Measurements from ENCODE around the gene ELL2.
"Not testable (repeated sequence)": the region's sequence is repeated elsewhere in the genome, so short reads cannot be mapped to it uniquely, and the experiment has no call there.

ELL2 gene

GRCh38 chr5:95857185-95857945 is 104.3 kb downstream of the ELL2 start:
- TF ChIP-seq CTCF (IDR thresholded peaks at IDR 0.05), result no peak
- H3K27ac ChIP-seq, result no peak overlapping the region
- peaks cover 20 to 31% of the 10 kb centered on the region in 2 experiments for H3K4me1 ChIP-seq (ENCODE audit: control insufficient read depth in 1 of 2, insufficient read depth in 1 of 2, low read depth in 1 of 2, low read length in 1 of 2)

DNA sequence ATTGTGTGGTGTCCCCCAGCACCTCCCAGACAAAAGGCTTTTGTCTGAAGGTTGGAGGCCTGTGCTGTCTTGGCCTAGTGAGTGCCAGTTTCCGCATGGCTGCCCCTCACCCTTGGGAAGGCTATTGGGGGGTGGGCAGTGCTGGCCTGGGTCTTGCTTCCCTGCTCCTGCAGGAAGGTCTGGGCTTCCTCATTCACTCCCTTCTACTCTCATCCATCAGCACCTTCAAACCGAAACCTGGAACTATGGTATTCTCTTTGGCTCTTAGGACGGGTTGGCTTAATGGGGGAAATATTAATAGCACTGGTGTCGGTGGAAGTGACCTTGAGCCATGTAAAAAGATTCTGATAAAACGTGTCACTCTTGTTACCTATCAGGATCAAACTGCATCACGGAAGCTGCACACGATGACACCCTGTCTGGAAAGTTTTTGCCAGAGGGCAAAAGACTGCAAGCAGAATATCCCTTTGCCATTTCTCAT is 105.1 kb downstream of the ELL2 start:
- H3K27ac ChIP-seq, result no peak overlapping the region
- no peaks in the 10 kb centered on the region for H3K9me3 ChIP-seq
- peaks cover 17 to 23% of the 10 kb centered on the region in 2 experiments for H3K4me1 ChIP-seq (ENCODE audit: control insufficient read depth in 1 of 2, insufficient read depth in 1 of 2, low read depth in 1 of 2, low read length in 1 of 2)
- no peak for TF ChIP-seq CTCF (IDR thresholded peaks at IDR 0.05)
- no peaks in the 10 kb centered on the region for H3K36me3 ChIP-seq
- H3K27me3 ChIP-seq, result peaks cover 12% of the 10 kb centered on the region
- no peak overlapping the region for H3K4me3 ChIP-seq (ENCODE audit: low read depth in 1 of 2, low read length in 1 of 2)

More at GRCh38 chr5:95857185-95857945, 104.3 kb downstream of the ELL2 start:
- no peak overlapping the region for H3K4me3 ChIP-seq (ENCODE audit: low read depth in 1 of 2, low read length in 1 of 2)
- peaks cover 20% of the 10 kb centered on the region for H3K27me3 ChIP-seq
- H3K9me3 ChIP-seq, result no peaks in the 10 kb centered on the region
- no peaks in the 10 kb centered on the region for H3K36me3 ChIP-seq

GRCh38 chr5:95853490-95853889 is 108.2 kb downstream of the ELL2 start:
- no peak for TF ChIP-seq CTCF (IDR thresholded peaks at IDR 0.05)
- no peaks in the 10 kb centered on the region for H3K27me3 ChIP-seq
- H3K36me3 ChIP-seq, result no peaks in the 10 kb centered on the region
- H3K4me3 ChIP-seq (ENCODE audit: low read depth in 1 of 2, low read length in 1 of 2), result no peak overlapping the region
- no peak overlapping the region for H3K27ac ChIP-seq
- H3K9me3 ChIP-seq, result no peaks in the 10 kb centered on the region
- peaks cover 10 to 21% of the 10 kb centered on the region in 2 experiments for H3K4me1 ChIP-seq (ENCODE audit: control insufficient read depth in 1 of 2, insufficient read depth in 1 of 2, low read depth in 1 of 2, low read length in 1 of 2)

DNA sequence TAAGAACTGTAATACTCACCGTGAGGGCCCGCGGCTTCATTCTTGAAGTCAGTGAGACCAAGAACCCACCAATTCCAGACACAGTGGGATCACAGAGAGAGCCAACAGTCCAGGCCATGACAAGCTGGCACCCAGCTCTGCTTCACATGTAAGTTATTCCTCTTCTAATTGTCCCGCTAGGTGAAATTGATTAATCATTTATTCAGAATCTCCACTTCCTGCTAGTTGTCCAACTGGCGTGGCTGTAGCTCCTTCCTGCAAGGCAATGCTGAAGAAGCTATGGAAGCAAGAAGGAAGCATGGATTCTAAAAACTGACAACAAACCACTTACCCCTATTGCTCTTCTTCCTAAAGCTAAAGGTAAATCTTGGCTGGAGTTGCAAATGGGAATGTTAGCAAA is 109.1 kb downstream of the ELL2 start:
- H3K4me3 ChIP-seq (ENCODE audit: low read depth in 1 of 2, low read length in 1 of 2), result no peak overlapping the region
- H3K36me3 ChIP-seq, result no peaks in the 10 kb centered on the region
- H3K27ac ChIP-seq, result no peak overlapping the region
- H3K27me3 ChIP-seq, result no peaks in the 10 kb centered on the region
- peaks cover 7 to 11% of the 10 kb centered on the region in 2 experiments for H3K4me1 ChIP-seq (ENCODE audit: control insufficient read depth in 1 of 2, insufficient read depth in 1 of 2, low read depth in 1 of 2, low read length in 1 of 2)
- no peak for TF ChIP-seq CTCF (IDR thresholded peaks at IDR 0.05)
- no peaks in the 10 kb centered on the region for H3K9me3 ChIP-seq

- H3K27me3 ChIP-seq; H3K36me3 ChIP-seq; H3K4me3 ChIP-seq (ENCODE audit: low read depth in 1 of 2, low read length in 1 of 2); H3K27ac ChIP-seq; H3K9me3 ChIP-seq: not testable (repeated sequence)
- peaks cover 18 to 20% of the 10 kb centered on the region in 2 experiments for H3K4me1 ChIP-seq (ENCODE audit: control insufficient read depth in 1 of 2, insufficient read depth in 1 of 2, low read depth in 1 of 2, low read length in 1 of 2)
Observed at GRCh38 chr5:95851141-95851540, 110.5 kb downstream of the ELL2 start.

DNA sequence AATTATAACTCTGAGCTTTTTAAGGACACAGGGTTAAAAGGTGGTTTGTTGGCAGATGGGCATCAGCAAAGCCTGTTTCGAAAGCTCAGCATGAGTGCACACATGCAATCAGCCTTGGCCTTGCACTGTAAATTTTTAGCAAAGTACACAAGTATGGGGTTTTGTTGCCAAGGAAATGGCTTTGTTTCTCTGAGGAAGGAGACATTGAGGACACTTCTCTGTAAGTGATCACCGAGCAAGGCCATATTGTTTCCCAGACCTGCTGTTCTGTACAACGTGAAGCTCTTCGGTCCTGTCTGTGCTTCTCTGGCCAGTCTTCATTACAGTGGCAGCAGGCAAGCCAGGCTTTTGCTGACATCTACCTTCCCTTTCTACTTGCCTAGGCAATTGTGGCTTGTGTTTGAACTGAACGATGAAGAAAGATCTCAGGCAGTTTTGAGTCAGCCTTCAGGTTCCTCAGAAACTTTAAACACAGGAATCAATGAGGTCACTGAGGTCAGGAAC is 111.2 kb downstream of the ELL2 start:
- TF ChIP-seq CTCF (IDR thresholded peaks at IDR 0.05), result no peak
- H3K4me3 ChIP-seq (ENCODE audit: low read depth in 1 of 2, low read length in 1 of 2), result no peak overlapping the region

More for the DNA sequence above, 111.2 kb downstream of the ELL2 start:
- Histone ChIP-seq H3K9me3 (no peaks in the 10 kb centered on the region), H3K27me3 (no peaks in the 10 kb centered on the region), H3K4me1 (ENCODE audit: control insufficient read depth in 1 of 2, insufficient read depth in 1 of 2, low read depth in 1 of 2, low read length in 1 of 2) (peaks cover 18 to 22% of the 10 kb centered on the region in 2 experiments), H3K36me3 (no peaks in the 10 kb centered on the region), H3K27ac (no peak overlapping the region)

Data from neutrophil (primary cell).